Neural progenitor cell (in vitro differentiated cells): ENCODE measurements around the gene PDE7B. TPM values are rescaled to one million over a fixed set of nuclear protein-coding genes. Genes with fewer than 3 reads are reported as not detected.

ENCODE experiments used
- DNase-seq: peaks from one replicate; pipeline ENCODE4 v3.0.0-alpha.2; 2016; ENCODE audit warnings: low spot score
- H2AFZ ChIP-seq: fragments of 200-600 bp; sonication (generic); replicated peaks from 2 replicates; pipeline ENCODE4 v1.6.1; 2016; ENCODE audit warnings: antibody characterized with exemption
- H3F3A ChIP-seq: fragments of 200-600 bp; sonication (generic); 2 replicates; pipeline ENCODE4 v1.6.1; 2016; ENCODE audit warnings: antibody characterized with exemption, low read depth
- H3K27ac ChIP-seq: fragments of 200-600 bp; sonication (generic); 2 replicates; pipeline ENCODE4 v1.5.1; 2016; ENCODE audit warnings: mild to moderate bottlenecking
- H3K27me3 ChIP-seq: fragments of 200-600 bp; sonication (generic); 2 replicates; pipeline ENCODE4 v1.6.1; 2016; ENCODE audit warnings: mild to moderate bottlenecking, moderate library complexity
- H3K36me3 ChIP-seq: fragments of 200-600 bp; sonication (generic); 2 replicates; pipeline ENCODE4 v1.5.1; 2016
- H3K4me1 ChIP-seq: fragments of 200-600 bp; sonication (generic); 2 replicates; pipeline ENCODE4 v1.6.1; 2016; ENCODE audit warnings: mixed run types
- H3K4me2 ChIP-seq: fragments of 200-600 bp; sonication (generic); 2 replicates; pipeline ENCODE4 v1.6.1; 2016
- H3K4me3 ChIP-seq: fragments of 200-600 bp; sonication (generic); 2 replicates; pipeline ENCODE4 v1.5.1; 2016
- H3K79me2 ChIP-seq: fragments of 200-600 bp; sonication (generic); 2 replicates; pipeline ENCODE4 v1.6.1; 2016; ENCODE audit warnings: low read depth
- H3K9ac ChIP-seq: fragments of 200-600 bp; sonication (generic); 2 replicates; pipeline ENCODE4 v1.6.1; 2016
- H3K9me3 ChIP-seq: fragments of 200-600 bp; sonication (generic); 2 replicates; pipeline ENCODE4 v1.5.1; 2016; ENCODE audit warnings: low read depth
- H4K20me1 ChIP-seq: fragments of 200-600 bp; sonication (generic); 2 replicates; pipeline ENCODE4 v1.6.1; 2016; ENCODE audit warnings: low read depth
- H3K27ac Mint-ChIP-seq: 3 replicates; pipeline ENCODE4 v1.8.0; 2021; ENCODE audit warnings: mixed read lengths
- H3K27me3 Mint-ChIP-seq: 2 replicates; pipeline ENCODE4 v1.8.0; 2022; ENCODE audit warnings: low read depth, mild to moderate bottlenecking, inconsistent platforms, moderate library complexity, mixed read lengths; ENCODE audit not compliant: insufficient read depth
- H3K36me3 Mint-ChIP-seq: 3 replicates; pipeline ENCODE4 v1.8.0; 2021; ENCODE audit warnings: mixed read lengths
- H3K4me1 Mint-ChIP-seq: 3 replicates; pipeline ENCODE4 v1.8.0; 2021; ENCODE audit warnings: mixed read lengths
- H3K4me3 Mint-ChIP-seq: 3 replicates; pipeline ENCODE4 v1.8.0; 2021; ENCODE audit warnings: mild to moderate bottlenecking, moderate library complexity, mixed read lengths
- H3K9me3 Mint-ChIP-seq: 3 replicates; pipeline ENCODE4 v1.8.0; 2020; ENCODE audit warnings: mixed read lengths
- CTCF ChIP-seq: fragments of 200-600 bp; sonication (generic); IDR thresholded peaks from 2 replicates; pipeline ENCODE4 v1.5.1; 2017; ENCODE audit warnings: antibody characterized with exemption, mild to moderate bottlenecking
- EZH2 ChIP-seq: fragments of 200-600 bp; sonication (generic); IDR thresholded peaks from 2 replicates; pipeline ENCODE4 v1.6.1; 2017; ENCODE audit warnings: antibody characterized with exemption, mild to moderate bottlenecking, moderate library complexity
- EZH2phosphoT487 ChIP-seq: fragments of 200-600 bp; sonication (generic); IDR thresholded peaks from 2 replicates; pipeline ENCODE4 v1.6.1; 2017; ENCODE audit warnings: antibody characterized with exemption
- total RNA-seq: library from RNA; depleted of rRNA; stranded (reverse); fragments of >200 nt; gene quantifications from 2 replicates; pipeline ENCODE4 v1.2.3, GENCODE V29; 2015; ENCODE audit warnings: low replicate concordance

The PDE7B gene
- total RNA-seq, 1 donor from 2014 or later = 0.04 TPM

- Histone ChIP-seq H3K4me2 (no peak overlapping the region), H4K20me1 (no peaks in the 10 kb centered on the region), H3K9me3 (no peaks in the 10 kb centered on the region), H3K79me2 (no peaks in the 10 kb centered on the region), H3K27ac (no peak overlapping the region), H3K36me3 (no peaks in the 10 kb centered on the region), H3K27me3 (no peaks in the 10 kb centered on the region), H3K9ac (no peak overlapping the region), H3K4me3 (no peak overlapping the region), H3K4me1 (no peaks in the 10 kb centered on the region), H3F3A (no peaks in the 10 kb centered on the region), H2AFZ (no peak overlapping the region)
- Mint-ChIP-seq H3K27ac (no peak overlapping the region), H3K36me3 (no peaks in the 10 kb centered on the region), H3K4me3 (no peak overlapping the region), H3K4me1 (no peaks in the 10 kb centered on the region), H3K27me3 (peaks cover 1% of the 10 kb centered on the region), H3K9me3 (no peaks in the 10 kb centered on the region)
- no peak for TF ChIP-seq EZH2phosphoT487
- TF ChIP-seq CTCF = no peak
- TF ChIP-seq EZH2 = no peak
- DNase-seq = no peak
Measured at GRCh38 chr6:136077834-136078576, 226.5 kb downstream of the PDE7B start.

- no peaks in the 10 kb centered on the region for H3K27me3 ChIP-seq
- H4K20me1 ChIP-seq = no peaks in the 10 kb centered on the region
- no peak overlapping the region for H3K4me3 ChIP-seq
- no peaks in the 10 kb centered on the region for H3K4me1 Mint-ChIP-seq
- no peaks in the 10 kb centered on the region for H3K79me2 ChIP-seq
- H3K9ac ChIP-seq = no peak overlapping the region
- no peaks in the 10 kb centered on the region for H3K36me3 ChIP-seq
- H3K36me3 Mint-ChIP-seq = no peaks in the 10 kb centered on the region
- H2AFZ ChIP-seq = no peak overlapping the region
- DNase-seq = no peak
- H3K4me3 Mint-ChIP-seq = no peak overlapping the region
- H3K4me1 ChIP-seq = no peaks in the 10 kb centered on the region
- H3K9me3 ChIP-seq = no peaks in the 10 kb centered on the region
- no peaks in the 10 kb centered on the region for H3F3A ChIP-seq
- no peaks in the 10 kb centered on the region for H3K9me3 Mint-ChIP-seq
- peaks cover 2% of the 10 kb centered on the region for H3K27me3 Mint-ChIP-seq
- no peak overlapping the region for H3K4me2 ChIP-seq
- H3K27ac ChIP-seq = no peak overlapping the region
- TF ChIP-seq EZH2 (no peak), CTCF (no peak), EZH2phosphoT487 (no peak)
- H3K27ac Mint-ChIP-seq = no peak overlapping the region
Measured at GRCh38 chr6:136079701-136080565, 228.4 kb downstream of the PDE7B start.

GRCh38 chr6:136083540-136083939 is 232.0 kb downstream of the PDE7B start:
- Histone ChIP-seq H3K27me3 (no peaks in the 10 kb centered on the region), H3K9me3 (no peaks in the 10 kb centered on the region), H3K79me2 (no peaks in the 10 kb centered on the region), H3K4me1 (no peaks in the 10 kb centered on the region), H4K20me1 (no peaks in the 10 kb centered on the region), H3K9ac (no peak overlapping the region), H3K4me2 (no peak overlapping the region), H2AFZ (no peak overlapping the region), H3F3A (no peaks in the 10 kb centered on the region), H3K4me3 (no peak overlapping the region), H3K36me3 (no peaks in the 10 kb centered on the region), H3K27ac (no peak overlapping the region)
- DNase-seq = no peak
- no peak overlapping the region for H3K27ac Mint-ChIP-seq
- no peak overlapping the region for H3K4me3 Mint-ChIP-seq
- TF ChIP-seq CTCF = no peak
- no peak for TF ChIP-seq EZH2
- TF ChIP-seq EZH2phosphoT487 = no peak
- H3K4me1 Mint-ChIP-seq = no peaks in the 10 kb centered on the region
- no peaks in the 10 kb centered on the region for H3K36me3 Mint-ChIP-seq
- peaks cover 2% of the 10 kb centered on the region for H3K27me3 Mint-ChIP-seq
- no peaks in the 10 kb centered on the region for H3K9me3 Mint-ChIP-seq
